C4-2B (cell line): ENCODE measurements around the gene AGAP1.

Experiments used
- CTCF ChIP-seq: fragments of 450-650 bp; conservative IDR thresholded peaks from 2 replicates; pipeline ENCODE4 v1.5.1; 2017; ENCODE audit warnings: mild to moderate bottlenecking
- ZFX ChIP-seq: fragments of 450-650 bp; IDR thresholded peaks from 2 replicates; pipeline ENCODE4 v1.6.1; 2017

- TF ChIP-seq CTCF = no peak
- no peak for TF ChIP-seq ZFX
Observed at GRCh38 chr2:235999011-235999410, 505.2 kb downstream of the AGAP1 start.
